HuH-7.5 (cell line): Measurements from ENCODE around the gene ROGDI.
"Not testable (repeated sequence)": the region's sequence is repeated elsewhere in the genome, so short reads cannot be mapped to it uniquely, and the experiment has no call there.

Experiments used
- DNase-seq: peaks from one replicate; pipeline ENCODE4 v3.0.0; 2011; ENCODE audit warnings: low spot score

The ROGDI gene

GRCh38 chr16:4790871-4791270 is 11.6 kb downstream of the ROGDI start:
- DNase-seq, result no peak

GRCh38 chr16:4790261-4790660 is 12.2 kb downstream of the ROGDI start:
- no peak for DNase-seq

- DNase-seq, result no peak
These were observed 13.5 kb downstream of the ROGDI start for GRCh38 chr16:4788910-4789309.

GRCh38 chr16:4788489-4788889 is 13.9 kb downstream of the ROGDI start:
- no peak for DNase-seq

- no peak for DNase-seq
These were observed 14.6 kb downstream of the ROGDI start, which contains the start of gene SEPTIN12 for GRCh38 chr16:4787627-4788482. TSS of gene SEPTIN12 (minus strand) at chr16:4788345. CDS start at chr16:4787645, 700 bp downstream.

GRCh38 chr16:4787068-4787467 is 15.4 kb downstream of the ROGDI start:
- DNase-seq, result no peak

- DNase-seq, result no peak
These were observed 16.5 kb downstream of the ROGDI start for GRCh38 chr16:4785758-4786433.

GRCh38 chr16:4784444-4784987 is 17.9 kb downstream of the ROGDI start:
- DNase-seq, result not testable (repeated sequence)

- DNase-seq, result no peak
These were observed 18.5 kb downstream of the ROGDI start for GRCh38 chr16:4783951-4784336.

GRCh38 chr16:4783251-4783950 is 19.0 kb downstream of the ROGDI start:
- no peak for DNase-seq

GRCh38 chr16:4780235-4780634 is 22.2 kb downstream of the ROGDI start:
- no peak for DNase-seq

- DNase-seq, result no peak
These were observed 24.4 kb downstream of the ROGDI start for GRCh38 chr16:4778050-4778392.

- DNase-seq, result no peak
These were observed 24.9 kb downstream of the ROGDI start for GRCh38 chr16:4777339-4778049.

GRCh38 chr16:4776141-4776705 is 26.2 kb downstream of the ROGDI start:
- no peak for DNase-seq

GRCh38 chr16:4775005-4775404 is 27.4 kb downstream of the ROGDI start:
- DNase-seq, result no peak

- no peak for DNase-seq
These were observed 30.1 kb downstream of the ROGDI start for GRCh38 chr16:4772351-4772750.

- DNase-seq, result no peak
These were observed 30.8 kb downstream of the ROGDI start for GRCh38 chr16:4771646-4772045.

GRCh38 chr16:4769306-4769638 is 33.2 kb downstream of the ROGDI start:
- DNase-seq, result no peak

- DNase-seq, result peak; percentile 94
These were observed 33.7 kb downstream of the ROGDI start for GRCh38 chr16:4768549-4769305.

- DNase-seq, result no peak
These were observed 34.4 kb downstream of the ROGDI start for GRCh38 chr16:4767872-4768548.
